Stimulated activated CD4-positive, alpha-beta T cell treated with anti-CD3 and anti-CD28 coated beads, Interleukin-1b, Interleukin-23, amount 100 ng/mL, for 1 hour (primary cell): Measurements from ENCODE around the gene RRAD.

Experiments used
- DNase-seq, 2 donors: peaks; one replicate each; pipeline ENCODE4 v3.0.0-alpha.2; 2020; ENCODE audit warnings: low read depth in 2 of 2

The RRAD gene

GRCh38 chr16:66917741-66918140, 7.6 kb downstream of the RRAD start:
- DNase-seq, result no peak

GRCh38 chr16:66916518-66916917, 8.8 kb downstream of the RRAD start:
- no peak for DNase-seq

GRCh38 chr16:66915041-66915440, 10.3 kb downstream of the RRAD start:
- no peak for DNase-seq

- no peak for DNase-seq
Observed at GRCh38 chr16:66914541-66914940, 10.8 kb downstream of the RRAD start.

- DNase-seq, result no peak
Observed at GRCh38 chr16:66913711-66914110, 11.6 kb downstream of the RRAD start.

- DNase-seq, result no peak
Observed at GRCh38 chr16:66913081-66913480, 12.3 kb downstream of the RRAD start.

GRCh38 chr16:66911801-66912200, 13.5 kb downstream of the RRAD start:
- no peak for DNase-seq

GRCh38 chr16:66911112-66911511, 14.2 kb downstream of the RRAD start:
- no peak for DNase-seq

GRCh38 chr16:66910175-66910940, 15.0 kb downstream of the RRAD start:
- DNase-seq, result no peak

GRCh38 chr16:66908762-66909559, 16.4 kb downstream of the RRAD start:
- no peak for DNase-seq

- no peak for DNase-seq
Observed at GRCh38 chr16:66908116-66908515, 17.2 kb downstream of the RRAD start.

GRCh38 chr16:66906916-66907836, 18.2 kb downstream of the RRAD start:
- DNase-seq, result no peak

- DNase-seq, result no peak
Observed at GRCh38 chr16:66905633-66906539, 19.4 kb downstream of the RRAD start.

GRCh38 chr16:66904846-66905632, 20.3 kb downstream of the RRAD start:
- no peak for DNase-seq

- no peak for DNase-seq
Observed at GRCh38 chr16:66904428-66904845, 20.9 kb downstream of the RRAD start.

- DNase-seq, result no peak
Observed at GRCh38 chr16:66903544-66904427, 21.5 kb downstream of the RRAD start.

- DNase-seq, result no peak
Observed at GRCh38 chr16:66902648-66903543, 22.4 kb downstream of the RRAD start.

GRCh38 chr16:66901626-66902025, 23.7 kb downstream of the RRAD start:
- no peak for DNase-seq
